GM12874 (cell line): Measurements from ENCODE around the gene PRR23E.

Experiments used
- TF ChIP-seq, protein P1 (sequence below): IDR thresholded peaks from 2 replicates; pipeline ENCODE4 v1.5.1; 2011; ENCODE audit warnings: low read depth, mild to moderate bottlenecking, control low read depth, low read length, moderate library complexity; ENCODE audit not compliant: insufficient read depth

PRR23E gene

GRCh38 chr3:127187316-127187715 lies 5.6 kb upstream of the PRR23E start:
- TF ChIP-seq, protein P1, sequence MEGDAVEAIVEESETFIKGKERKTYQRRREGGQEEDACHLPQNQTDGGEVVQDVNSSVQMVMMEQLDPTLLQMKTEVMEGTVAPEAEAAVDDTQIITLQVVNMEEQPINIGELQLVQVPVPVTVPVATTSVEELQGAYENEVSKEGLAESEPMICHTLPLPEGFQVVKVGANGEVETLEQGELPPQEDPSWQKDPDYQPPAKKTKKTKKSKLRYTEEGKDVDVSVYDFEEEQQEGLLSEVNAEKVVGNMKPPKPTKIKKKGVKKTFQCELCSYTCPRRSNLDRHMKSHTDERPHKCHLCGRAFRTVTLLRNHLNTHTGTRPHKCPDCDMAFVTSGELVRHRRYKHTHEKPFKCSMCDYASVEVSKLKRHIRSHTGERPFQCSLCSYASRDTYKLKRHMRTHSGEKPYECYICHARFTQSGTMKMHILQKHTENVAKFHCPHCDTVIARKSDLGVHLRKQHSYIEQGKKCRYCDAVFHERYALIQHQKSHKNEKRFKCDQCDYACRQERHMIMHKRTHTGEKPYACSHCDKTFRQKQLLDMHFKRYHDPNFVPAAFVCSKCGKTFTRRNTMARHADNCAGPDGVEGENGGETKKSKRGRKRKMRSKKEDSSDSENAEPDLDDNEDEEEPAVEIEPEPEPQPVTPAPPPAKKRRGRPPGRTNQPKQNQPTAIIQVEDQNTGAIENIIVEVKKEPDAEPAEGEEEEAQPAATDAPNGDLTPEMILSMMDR = no peak

DNA sequence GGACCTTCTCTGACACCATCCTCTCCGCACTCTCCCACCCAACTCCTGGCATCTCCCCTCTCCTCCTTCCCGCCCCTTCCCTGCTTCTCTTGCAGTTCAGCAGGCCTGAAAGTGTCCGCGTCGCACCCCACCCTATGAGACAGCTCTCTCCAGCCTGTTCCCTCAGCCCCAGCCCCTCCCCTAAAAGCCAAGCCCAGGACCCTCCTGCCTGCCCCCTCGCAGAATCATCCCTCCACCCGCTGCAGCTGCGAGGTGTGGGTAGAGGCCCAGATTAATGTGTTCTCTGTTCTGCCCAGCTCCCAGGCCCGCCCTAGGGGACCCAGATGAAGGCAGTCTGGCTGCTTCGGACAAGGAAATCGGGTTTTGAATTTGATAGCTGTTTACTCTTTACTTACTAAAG lies 410 bp downstream of the PRR23E start:
- TF ChIP-seq, protein P1 = no peak

DNA sequence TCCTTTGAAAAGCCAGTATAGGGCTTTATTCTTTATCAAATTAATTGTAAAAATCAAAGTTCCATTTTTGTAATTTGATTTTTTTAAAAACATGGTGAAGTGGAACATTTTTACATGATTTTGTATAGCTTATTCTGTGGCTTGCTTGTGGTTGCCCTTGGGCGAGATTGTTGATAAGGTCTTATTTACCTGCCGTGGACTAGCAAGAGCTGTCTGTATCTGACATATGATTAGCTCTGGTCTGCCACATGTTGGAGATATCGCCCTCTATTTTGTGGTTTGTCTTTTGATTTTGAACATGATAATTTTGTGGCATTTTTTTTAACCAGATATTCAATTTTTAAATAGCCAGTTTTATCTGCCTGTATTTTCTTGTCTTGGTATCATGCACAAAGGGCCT lies 844 bp downstream of the PRR23E start:
- TF ChIP-seq, protein P1 = no peak

GRCh38 chr3:127194601-127195187 lies 1.8 kb downstream of the PRR23E start:
- TF ChIP-seq, protein P1 = no peak

GRCh38 chr3:127195417-127195816 lies 2.5 kb downstream of the PRR23E start:
- TF ChIP-seq, protein P1 = no peak

DNA sequence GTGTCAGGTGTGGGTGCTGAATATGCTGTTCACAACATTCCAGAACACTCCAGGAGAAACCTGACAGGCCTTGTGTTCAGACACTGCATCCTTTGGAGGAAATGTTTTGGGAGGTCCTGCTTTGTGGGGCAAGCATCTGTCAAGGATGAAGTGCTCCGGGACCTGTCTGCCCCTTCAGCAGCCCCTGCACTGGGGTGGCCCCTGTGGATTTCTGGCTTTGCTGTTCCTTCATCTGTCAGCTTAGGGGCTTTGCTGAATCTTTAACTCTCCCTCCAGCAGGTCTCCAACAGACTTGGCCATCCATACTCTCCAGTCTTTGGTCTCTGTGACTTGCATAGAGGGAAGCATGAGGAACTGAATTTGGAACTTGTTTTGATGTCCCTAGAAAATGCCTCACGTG lies 3.1 kb downstream of the PRR23E start:
- TF ChIP-seq, protein P1 = no peak

DNA sequence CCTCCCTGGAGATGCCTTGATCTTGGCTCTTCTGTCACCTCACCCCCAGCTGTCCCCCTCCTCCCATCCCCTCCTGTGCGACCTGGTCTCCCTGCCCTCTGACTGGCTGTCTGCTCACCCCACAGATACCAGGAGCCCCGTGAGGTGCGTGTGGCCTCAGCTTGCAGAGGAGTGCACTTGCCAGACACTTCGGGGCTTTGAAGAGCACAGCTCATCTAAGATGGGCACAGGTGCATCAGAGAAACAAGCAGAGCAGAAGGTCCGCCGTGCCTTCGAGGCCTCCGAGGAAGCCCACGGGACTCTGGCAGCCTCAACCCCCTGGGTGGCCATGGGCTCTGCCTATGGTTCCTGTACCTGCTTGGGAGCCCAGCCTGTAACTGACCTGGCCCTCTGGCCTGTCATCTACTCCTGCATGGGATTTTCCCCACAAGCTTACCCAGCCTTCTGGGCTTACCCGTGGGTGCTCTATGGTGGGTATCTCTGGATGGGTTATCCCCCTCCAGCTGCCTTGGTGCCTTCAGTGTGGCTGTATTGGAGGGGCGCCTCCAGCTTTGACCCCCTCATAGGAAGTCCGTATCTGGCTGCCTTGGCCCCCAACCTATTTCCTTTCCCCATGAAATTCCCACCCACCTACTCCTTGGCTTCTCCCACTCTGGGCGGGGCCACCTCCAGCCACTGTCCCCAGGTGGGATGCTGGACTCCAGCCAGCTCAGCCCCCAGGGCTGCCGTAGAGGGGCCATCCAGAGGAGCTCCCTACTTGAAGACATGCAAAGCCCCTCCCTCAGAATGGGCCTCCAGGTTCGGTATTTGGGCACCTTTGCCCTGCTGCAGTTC lies 3.8 kb downstream of the PRR23E start:
- TF ChIP-seq, protein P1 = no peak
